IMR-90 (cell line): Measurements from ENCODE around the gene NENF. TPM values are rescaled to one million over a fixed set of nuclear protein-coding genes. Genes with fewer than 3 reads are reported as not detected.

Source experiments
- ATAC-seq: fragments of 200-7000 bp; cut with Tn5 transposase; 2 replicates; pipeline ENCODE4 v1.9.1; 2020; ENCODE audit warnings: low read depth, mild to moderate bottlenecking, moderate library complexity
- BruUV-seq: library from RNA; stranded (reverse); fragments of 400-500 nt; replicated peaks from 2 replicates; lab custom pipeline; 2021; lab: Mats Ljungman, UMichigan
- CTCF ChIA-PET: fragments of 300-600 bp; formaldehyde crosslinking; extraction: SDS; loops from one replicate; lab custom pipeline; 2021; ENCODE audit warnings: antibody characterized with exemption; lab: Yijun Ruan, JAX
- POLR2A ChIA-PET: fragments of 300-600 bp; sonication (Branson Sonifier 250); formaldehyde crosslinking; loops from one replicate; lab custom pipeline; 2022; ENCODE audit warnings: antibody characterized with exemption; ENCODE audit not compliant: unreplicated experiment; lab: Charles Lee
- DNase-seq: peaks from one replicate; pipeline ENCODE4 v3.0.0; 2013
- H2AFZ ChIP-seq: replicated peaks from 2 replicates; pipeline ENCODE3; 2013; ENCODE audit warnings: low read length, mild to moderate bottlenecking; ENCODE audit not compliant: poor library complexity
- H2AK5ac ChIP-seq: 2 replicates; pipeline ENCODE4 v1.6.1; 2013; ENCODE audit warnings: low read depth, low read length, inconsistent platforms
- H2AK9ac ChIP-seq: replicated peaks from 2 replicates; pipeline ENCODE3; 2013; ENCODE audit warnings: mild to moderate bottlenecking, low read depth, low read length, moderate library complexity; ENCODE audit not compliant: poor library complexity
- H2BK120ac ChIP-seq: 2 replicates; pipeline ENCODE4 v1.6.1; 2013; ENCODE audit warnings: low read depth, low read length, inconsistent platforms
- H2BK15ac ChIP-seq: 3 replicates; pipeline ENCODE4 v1.6.1; 2013; ENCODE audit warnings: low read depth, low read length, inconsistent platforms
- H2BK20ac ChIP-seq: 2 replicates; pipeline ENCODE4 v1.6.1; 2013; ENCODE audit warnings: low read depth, mild to moderate bottlenecking, inconsistent platforms, low read length, moderate library complexity
- H2BK5ac ChIP-seq: 2 replicates; pipeline ENCODE4 v1.6.1; 2013; ENCODE audit warnings: mild to moderate bottlenecking, low read depth, low read length, inconsistent platforms; ENCODE audit not compliant: poor library complexity, severe bottlenecking
- H3K14ac ChIP-seq: replicated peaks from 2 replicates; pipeline ENCODE4 v1.6.1; 2013; ENCODE audit warnings: low read depth, low read length, inconsistent platforms
- H3K18ac ChIP-seq: 2 replicates; pipeline ENCODE4 v1.6.1; 2013; ENCODE audit warnings: low read depth, low read length, control low read depth
- H3K23ac ChIP-seq: 2 replicates; pipeline ENCODE4 v1.6.1; 2013; ENCODE audit warnings: low read depth, low read length, inconsistent platforms
- H3K27ac ChIP-seq: 2 replicates; pipeline ENCODE4 v1.5.1; 2013; ENCODE audit warnings: mild to moderate bottlenecking, control low read depth, low read length; ENCODE audit not compliant: insufficient read depth
- H3K27me3 ChIP-seq: 2 replicates; pipeline ENCODE4 v1.6.1; 2013; ENCODE audit warnings: low read length; ENCODE audit not compliant: control insufficient read depth, insufficient read depth
- H3K36me3 ChIP-seq: 2 replicates; pipeline ENCODE4 v1.6.1; 2013; ENCODE audit warnings: low read length, mixed read lengths; ENCODE audit not compliant: control insufficient read depth, insufficient read depth
- H3K4ac ChIP-seq: 2 replicates; pipeline ENCODE4 v1.6.1; 2013; ENCODE audit warnings: low read depth, low read length, inconsistent platforms
- H3K4me1 ChIP-seq: 2 replicates; pipeline ENCODE4 v1.6.1; 2013; ENCODE audit warnings: low read length, mixed read lengths; ENCODE audit not compliant: control insufficient read depth, insufficient read depth
- H3K4me2 ChIP-seq: 2 replicates; pipeline ENCODE4 v1.6.1; 2013; ENCODE audit warnings: low read depth, mild to moderate bottlenecking, control low read depth, low read length, moderate library complexity
- H3K4me3 ChIP-seq: 2 replicates; pipeline ENCODE4 v1.5.1; 2013; ENCODE audit warnings: low read depth, mild to moderate bottlenecking, control low read depth, low read length, moderate library complexity; ENCODE audit not compliant: insufficient read depth
- H3K56ac ChIP-seq: 2 replicates; pipeline ENCODE4 v1.6.1; 2013; ENCODE audit warnings: low read length, inconsistent platforms; ENCODE audit not compliant: insufficient read depth; ENCODE audit errors: extremely low read depth
- H3K79me1 ChIP-seq, 2 experiments: 2 replicates each; pipeline ENCODE4 v1.6.1; 2013; ENCODE audit warnings: low read length in 2 of 2, inconsistent platforms in 1 of 2, low read depth in 1 of 2
- H3K9ac ChIP-seq: 2 replicates; pipeline ENCODE4 v1.6.1; 2013; ENCODE audit warnings: low read depth, low read length, control low read depth
- H3K9me1 ChIP-seq: 2 replicates; pipeline ENCODE4 v1.6.1; 2013; ENCODE audit warnings: low read length, inconsistent platforms; ENCODE audit not compliant: insufficient read depth
- H3K9me3 ChIP-seq: 2 replicates; pipeline ENCODE4 v1.6.1; 2013; ENCODE audit warnings: low read length; ENCODE audit not compliant: control insufficient read depth, insufficient read depth
- H4K20me1 ChIP-seq: 2 replicates; pipeline ENCODE4 v1.6.1; 2013; ENCODE audit warnings: low read length, inconsistent platforms; ENCODE audit not compliant: insufficient read depth
- H4K5ac ChIP-seq: 2 replicates; pipeline ENCODE4 v1.6.1; 2013; ENCODE audit warnings: mild to moderate bottlenecking, low read depth, low read length, control low read depth
- H4K8ac ChIP-seq, 2 experiments: 2 replicates each; pipeline ENCODE4 v1.6.1; 2013; ENCODE audit warnings: low read depth in 2 of 2, low read length in 2 of 2, control low read depth in 1 of 2, inconsistent platforms in 1 of 2
- H4K91ac ChIP-seq: 2 replicates; pipeline ENCODE4 v1.6.1; 2013; ENCODE audit warnings: low read depth, low read length, inconsistent platforms; ENCODE audit not compliant: insufficient read depth
- BHLHE40 ChIP-seq: fragments of 150-350 bp; IDR thresholded peaks from 2 replicates; pipeline ENCODE4 v1.6.1; 2016; ENCODE audit warnings: mild to moderate bottlenecking, low read depth, low read length
- CEBPB ChIP-seq: IDR thresholded peaks from 2 replicates; pipeline ENCODE4 v1.6.1; 2012; ENCODE audit warnings: low read depth, low read length, improper control_type of control experiment
- CHD1 ChIP-seq: IDR thresholded peaks from 2 replicates; pipeline ENCODE4 v1.6.1; 2012; ENCODE audit warnings: low read depth, low read length, improper control_type of control experiment
- FOS ChIP-seq: fragments of 150-350 bp; IDR thresholded peaks from 2 replicates; pipeline ENCODE4 v1.6.1; 2016; ENCODE audit warnings: low read depth, low read length
- MAFK ChIP-seq: IDR thresholded peaks from 2 replicates; pipeline ENCODE4 v1.6.1; 2012; ENCODE audit warnings: low read depth, low read length, improper control_type of control experiment
- MAZ ChIP-seq: IDR thresholded peaks from 2 replicates; pipeline ENCODE4 v1.6.1; 2012; ENCODE audit warnings: low read depth, mild to moderate bottlenecking, low read length, improper control_type of control experiment, moderate library complexity, borderline replicate concordance
- MXI1 ChIP-seq: IDR thresholded peaks from 2 replicates; pipeline ENCODE4 v1.6.1; 2012; ENCODE audit warnings: low read depth, mild to moderate bottlenecking, low read length, moderate library complexity, borderline replicate concordance
- NFE2L2 ChIP-seq: fragments of 150-350 bp; IDR thresholded peaks from 2 replicates; pipeline ENCODE4 v1.6.1; 2016; ENCODE audit warnings: low read depth, mild to moderate bottlenecking, low read length
- POLR2A ChIP-seq: IDR thresholded peaks from 2 replicates; pipeline ENCODE4 v1.6.1; 2012; ENCODE audit warnings: mild to moderate bottlenecking, low read depth, low read length
- RAD21 ChIP-seq: IDR thresholded peaks from 2 replicates; pipeline ENCODE4 v1.6.1; 2012; ENCODE audit warnings: low read length, improper control_type of control experiment
- RCOR1 ChIP-seq: IDR thresholded peaks from 2 replicates; pipeline ENCODE4 v1.6.1; 2012; ENCODE audit warnings: mild to moderate bottlenecking, low read length, improper control_type of control experiment; ENCODE audit not compliant: insufficient replicate concordance
- RFX5 ChIP-seq: IDR thresholded peaks from 2 replicates; pipeline ENCODE4 v1.8.0; 2012; ENCODE audit warnings: low read depth, mild to moderate bottlenecking, low read length, moderate library complexity
- SMC3 ChIP-seq: fragments of 150-350 bp; IDR thresholded peaks from 2 replicates; pipeline ENCODE4 v1.6.1; 2016; ENCODE audit warnings: low read depth, mild to moderate bottlenecking, antibody characterized with exemption, low read length, moderate library complexity
- WGBS, 2 experiments: methylation state at CpG; one replicate each; pipeline versions ENCODE4 v1.1.5 to v1.1.7; 2013; ENCODE audit warnings: missing lambda C conversion rate in 2 of 2; ENCODE audit not compliant: insufficient read length in 1 of 2; ENCODE audit errors: extremely low coverage in 2 of 2; 5-methylcytosine and 5-hydroxymethylcytosine counted together
- dilution Hi-C: fragments of 300-500 bp; cut with HindIII; formaldehyde crosslinking; loops from one replicate; pipeline ENCODE4 v1.14.3; 2018; ENCODE audit warnings: low sequenced_read_pairs; ENCODE audit not compliant: unreplicated experiment
- in situ Hi-C: fragments of 300-500 bp; cut with MboI; formaldehyde crosslinking; loops from 3 replicates; pipeline ENCODE4 v1.14.3; 2019; ENCODE audit warnings: low sequenced_read_pairs, inconsistent platforms, mixed read lengths
- intact Hi-C: fragments of 100-400 bp; cut with micrococcal nuclease; formaldehyde crosslinking; loops from 2 replicates; pipeline ENCODE4 v1.10.0; 2022
- polyA plus RNA-seq, 3 experiments: library from polyadenylated mRNA; depleted of rRNA; stranded (reverse); fragments of >200 nt; gene quantifications; 2 replicates each; pipeline ENCODE4 v1.2.3, GENCODE V29; 2012; ENCODE audit warnings: low replicate concordance in 1 of 3
- total RNA-seq: library from RNA; depleted of rRNA; stranded (reverse); fragments of >200 nt; gene quantifications from 2 replicates; pipeline ENCODE4 v1.2.3, GENCODE V29; 2012
- TF ChIP-seq, protein P1 (sequence below): fragments of 150-350 bp; IDR thresholded peaks from 2 replicates; pipeline ENCODE4 v1.6.1; 2017; ENCODE audit warnings: mild to moderate bottlenecking, antibody characterized with exemption, low read length, low read depth
- TF ChIP-seq, protein P2 (sequence below): fragments of 150-350 bp; IDR thresholded peaks from 2 replicates; pipeline ENCODE4 v1.6.1; 2016; ENCODE audit warnings: low read depth, mild to moderate bottlenecking, low read length, moderate library complexity, borderline replicate concordance

NENF gene
- total and polyA plus RNA-seq, 2 of the 4 experiments (the other 2 are of a cell fraction) = 16.0 to 40.4 TPM

DNA sequence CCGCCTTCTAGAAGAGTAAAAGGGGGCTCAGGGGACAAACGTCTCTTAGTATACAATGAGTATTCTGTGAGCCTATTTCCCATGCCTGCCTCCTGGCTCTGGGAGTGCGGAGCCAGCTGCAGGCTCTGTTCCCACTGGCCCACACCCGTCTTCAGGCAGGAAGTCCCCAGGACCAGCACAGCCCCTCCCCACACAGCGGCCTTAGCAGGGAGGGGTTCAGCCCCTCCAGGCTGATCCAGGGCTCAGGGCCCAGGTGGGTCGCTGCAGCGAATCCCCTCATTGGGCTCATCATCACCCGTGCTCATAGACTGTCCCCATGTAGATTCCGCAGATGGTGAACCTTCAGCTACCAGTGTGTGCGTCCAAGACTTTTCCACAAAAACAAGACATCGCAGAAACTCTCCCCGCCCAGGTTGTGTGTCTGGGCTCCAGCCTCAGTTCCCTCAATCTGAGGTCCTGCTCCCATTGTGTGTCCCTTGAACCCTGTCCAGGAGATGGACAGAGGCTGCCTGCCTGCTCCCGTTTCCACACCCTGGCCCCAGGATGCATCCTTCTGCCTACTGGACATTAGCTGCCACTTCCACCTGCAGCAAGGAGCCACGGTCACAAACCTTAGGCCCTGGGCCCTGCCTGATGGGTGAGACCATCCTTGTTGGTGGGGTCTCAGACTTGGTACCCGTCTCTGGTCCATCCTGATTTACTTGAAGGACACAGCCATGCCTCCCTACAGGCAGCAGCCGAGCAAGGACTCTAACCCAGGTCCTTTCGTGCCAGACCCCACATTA is 39.4 kb downstream of the NENF start (continued):
- TF ChIP-seq NFE2L2 = no peak

DNA sequence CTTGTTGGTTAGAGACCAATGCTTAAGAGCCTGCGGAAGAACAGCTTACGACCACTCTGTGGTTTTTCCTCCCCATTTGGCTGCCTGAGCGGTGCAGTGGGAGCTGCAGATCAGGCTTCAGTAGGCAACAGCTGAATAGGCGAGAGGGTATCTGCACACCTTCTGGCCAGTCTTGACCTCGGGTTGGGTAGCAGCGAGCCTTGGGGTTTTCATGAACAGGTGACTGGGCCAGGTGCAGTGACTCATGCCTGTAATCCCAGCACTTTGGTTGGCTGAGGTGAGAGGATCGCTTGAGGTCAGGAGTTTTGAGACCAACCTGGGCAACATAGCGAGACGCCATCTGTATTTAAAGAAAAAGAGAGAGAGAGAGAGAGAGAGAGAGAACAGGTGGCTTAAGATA is 41.0 kb downstream of the NENF start:
- intact Hi-C loops = loop anchor here (10.0 kb wide), 1 partner anchor 281 kb away; no protein-coding TSS in a partner anchor
- CTCF ChIA-PET = no interaction called here
- dilution Hi-C loops = no loop called here
- TF ChIP-seq CHD1 (no peak), RAD21 (no peak), SMC3 (no peak), MXI1 (no peak), POLR2A (no peak), FOS (no peak), BHLHE40 (no peak), NFE2L2 (no peak), MAFK (no peak), RFX5 (no peak), MAZ (no peak), RCOR1 (no peak), CEBPB (no peak)
- TF ChIP-seq, protein P1, sequence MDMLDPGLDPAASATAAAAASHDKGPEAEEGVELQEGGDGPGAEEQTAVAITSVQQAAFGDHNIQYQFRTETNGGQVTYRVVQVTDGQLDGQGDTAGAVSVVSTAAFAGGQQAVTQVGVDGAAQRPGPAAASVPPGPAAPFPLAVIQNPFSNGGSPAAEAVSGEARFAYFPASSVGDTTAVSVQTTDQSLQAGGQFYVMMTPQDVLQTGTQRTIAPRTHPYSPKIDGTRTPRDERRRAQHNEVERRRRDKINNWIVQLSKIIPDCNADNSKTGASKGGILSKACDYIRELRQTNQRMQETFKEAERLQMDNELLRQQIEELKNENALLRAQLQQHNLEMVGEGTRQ = no peak
- TF ChIP-seq, protein P2, sequence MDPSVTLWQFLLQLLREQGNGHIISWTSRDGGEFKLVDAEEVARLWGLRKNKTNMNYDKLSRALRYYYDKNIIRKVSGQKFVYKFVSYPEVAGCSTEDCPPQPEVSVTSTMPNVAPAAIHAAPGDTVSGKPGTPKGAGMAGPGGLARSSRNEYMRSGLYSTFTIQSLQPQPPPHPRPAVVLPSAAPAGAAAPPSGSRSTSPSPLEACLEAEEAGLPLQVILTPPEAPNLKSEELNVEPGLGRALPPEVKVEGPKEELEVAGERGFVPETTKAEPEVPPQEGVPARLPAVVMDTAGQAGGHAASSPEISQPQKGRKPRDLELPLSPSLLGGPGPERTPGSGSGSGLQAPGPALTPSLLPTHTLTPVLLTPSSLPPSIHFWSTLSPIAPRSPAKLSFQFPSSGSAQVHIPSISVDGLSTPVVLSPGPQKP = no peak

More for the DNA sequence above, 41.0 kb downstream of the NENF start:
- Histone ChIP-seq H2AK9ac (peak overlapping the region; percentile 47), H4K20me1 (no peaks in the 10 kb centered on the region), H4K91ac (no peak overlapping the region), H3K9ac (no peak overlapping the region), H2BK120ac (no peak overlapping the region), H2AK5ac (no peak overlapping the region), H3K9me3 (no peaks in the 10 kb centered on the region), H3K4me2 (no peak overlapping the region), H2AFZ (no peak overlapping the region), H3K9me1 (peaks cover 2% of the 10 kb centered on the region; the same call in 1 of the 2 replicates), H3K27ac (no peak overlapping the region), H2BK5ac (no peak overlapping the region), H4K5ac (no peak overlapping the region), H2BK20ac (no peak overlapping the region), H4K8ac (no peak overlapping the region), H3K36me3 (no peaks in the 10 kb centered on the region), H3K4me3 (no peak overlapping the region), H3K56ac (no peak overlapping the region), H3K14ac (no peak overlapping the region), H3K79me1 (no peaks in the 10 kb centered on the region), H3K4me1 (0 out of 2 replicates have a peak, but pooled peaks cover 1% of the 10 kb centered on the region), H2BK15ac (no peak overlapping the region), H3K27me3 (peaks cover 4% of the 10 kb centered on the region; the same call in 1 of the 2 replicates), H3K18ac (no peak overlapping the region), H3K4ac (no peak overlapping the region), H3K23ac (no peak overlapping the region)
- BruUV-seq = no TSS peak
- 94% methylated on average over 3 of the region's 9 CpGs; no CpG with 5 or more reads in 1 of the 2 experiments for WGBS, 2 experiments
- in situ Hi-C loops = no loop called here
- DNase-seq (no peak), ATAC-seq (no peak)
- POLR2A ChIA-PET = no interaction called here
